Panc1 (cell line): ENCODE measurements around the gene IL1R2.

Source experiments
- SIN3A ChIP-seq: IDR thresholded peaks from 2 replicates; pipeline ENCODE4 v1.6.1; 2012; ENCODE audit warnings: low read depth, mild to moderate bottlenecking, low read length, moderate library complexity, borderline replicate concordance; ENCODE audit not compliant: insufficient read depth
- TF ChIP-seq, protein P1 (sequence below): fragments of 450-650 bp; IDR thresholded peaks from 2 replicates; pipeline ENCODE4 v1.5.1; 2017; ENCODE audit warnings: mild to moderate bottlenecking

- TF ChIP-seq, protein P1, sequence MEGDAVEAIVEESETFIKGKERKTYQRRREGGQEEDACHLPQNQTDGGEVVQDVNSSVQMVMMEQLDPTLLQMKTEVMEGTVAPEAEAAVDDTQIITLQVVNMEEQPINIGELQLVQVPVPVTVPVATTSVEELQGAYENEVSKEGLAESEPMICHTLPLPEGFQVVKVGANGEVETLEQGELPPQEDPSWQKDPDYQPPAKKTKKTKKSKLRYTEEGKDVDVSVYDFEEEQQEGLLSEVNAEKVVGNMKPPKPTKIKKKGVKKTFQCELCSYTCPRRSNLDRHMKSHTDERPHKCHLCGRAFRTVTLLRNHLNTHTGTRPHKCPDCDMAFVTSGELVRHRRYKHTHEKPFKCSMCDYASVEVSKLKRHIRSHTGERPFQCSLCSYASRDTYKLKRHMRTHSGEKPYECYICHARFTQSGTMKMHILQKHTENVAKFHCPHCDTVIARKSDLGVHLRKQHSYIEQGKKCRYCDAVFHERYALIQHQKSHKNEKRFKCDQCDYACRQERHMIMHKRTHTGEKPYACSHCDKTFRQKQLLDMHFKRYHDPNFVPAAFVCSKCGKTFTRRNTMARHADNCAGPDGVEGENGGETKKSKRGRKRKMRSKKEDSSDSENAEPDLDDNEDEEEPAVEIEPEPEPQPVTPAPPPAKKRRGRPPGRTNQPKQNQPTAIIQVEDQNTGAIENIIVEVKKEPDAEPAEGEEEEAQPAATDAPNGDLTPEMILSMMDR, result no peak
- no peak for TF ChIP-seq SIN3A
Measured at GRCh38 chr2:101981504-101981903, 10.3 kb upstream of the IL1R2 start.
